ENCODE data around the gene MAB21L1. TPM values are rescaled to one million over a fixed set of nuclear protein-coding genes. Genes with fewer than 3 reads are reported as not detected.

MAB21L1 gene
- total RNA-seq, 4 donors from 2014 or later = 0.48 to 3.7 (median 0.57) TPM

- H3K27me3 ChIP-seq = peaks cover 40% of the 10 kb centered on the region
These were observed 3.2 kb upstream of the MAB21L1 start for GRCh38 chr13:35479706-35480105.

GRCh38 chr13:35479038-35479492, 2.6 kb upstream of the MAB21L1 start:
- H3K4me3 ChIP-seq = no peak overlapping the region
- no peaks in the 10 kb centered on the region for H3K9me3 ChIP-seq
- in situ Hi-C loops (cut with MboI; ENCODE audit: low pct_ligation_motif_present in 1 of 4, low pct_unique_long_range_greater_than_20kb in 1 of 4, low sequenced_read_pairs in 3 of 4) = no loop called here

More at GRCh38 chr13:35479706-35480105, 3.2 kb upstream of the MAB21L1 start:
- TF ChIP-seq CTCF (IDR thresholded peaks at IDR 0.05) = no peak
- no peak overlapping the region for H3K27ac ChIP-seq
- intact Hi-C loops (cut with DNase I; ENCODE audit: low total_unique reads) (no loop called here), in situ Hi-C loops (cut with MboI; ENCODE audit: low pct_ligation_motif_present in 1 of 4, low pct_unique_long_range_greater_than_20kb in 1 of 4, low sequenced_read_pairs in 3 of 4) (no loop called here)
- no peaks in the 10 kb centered on the region for H3K9me3 ChIP-seq
- H3K4me1 ChIP-seq = no peaks in the 10 kb centered on the region
- H3K36me3 ChIP-seq = no peaks in the 10 kb centered on the region
- DNase-seq = no peak
- H3K4me3 ChIP-seq = no peak overlapping the region
- WGBS, 2 donors (ENCODE audit: low coverage in 1 of 2) = 56 to 70% methylated on average over 1 of the region's 1 CpG

GRCh38 chr13:35478271-35479037, 2.0 kb upstream of the MAB21L1 start:
- 57 to 91% methylated on average over 11 to 51 of the region's 51 CpGs for WGBS, 2 donors (ENCODE audit: low coverage in 1 of 2)
- TF ChIP-seq EP300 (IDR thresholded peaks at IDR 0.05; ENCODE audit: low read depth) (no peak), CTCF (IDR thresholded peaks at IDR 0.05) (no peak), POLR2AphosphoS5 (IDR thresholded peaks at IDR 0.05) (no peak), POLR2A (IDR thresholded peaks at IDR 0.05) (no peak)
- in situ Hi-C loops (cut with MboI; ENCODE audit: low pct_ligation_motif_present in 1 of 4, low pct_unique_long_range_greater_than_20kb in 1 of 4, low sequenced_read_pairs in 3 of 4) = no loop called here
- no peaks in the 10 kb centered on the region for H3K9me3 ChIP-seq
- peaks cover 53% of the 10 kb centered on the region for H3K27me3 ChIP-seq
- intact Hi-C loops (cut with DNase I; ENCODE audit: low total_unique reads) = no loop called here
- no peak for DNase-seq
- no peak overlapping the region for H3K4me3 ChIP-seq
- H3K27ac ChIP-seq = no peak overlapping the region
- H3K4me1 ChIP-seq = no peaks in the 10 kb centered on the region
- no peaks in the 10 kb centered on the region for H3K36me3 ChIP-seq

More at GRCh38 chr13:35479038-35479492, 2.6 kb upstream of the MAB21L1 start:
- Histone ChIP-seq H3K36me3 (no peaks in the 10 kb centered on the region), H3K27me3 (peaks cover 47% of the 10 kb centered on the region), H3K4me1 (no peaks in the 10 kb centered on the region), H3K27ac (no peak overlapping the region)
- no peak for DNase-seq
- intact Hi-C loops (cut with DNase I; ENCODE audit: low total_unique reads) = no loop called here
- 77 to 82% methylated on average over 11 to 14 of the region's 14 CpGs for whole genome bisulfite sequencing, 2 donors (ENCODE audit: low coverage in 1 of 2)
- no peak for TF ChIP-seq EP300 (IDR thresholded peaks at IDR 0.05; ENCODE audit: low read depth)
- no peak for TF ChIP-seq CTCF (IDR thresholded peaks at IDR 0.05)
- no peak for TF ChIP-seq POLR2A (IDR thresholded peaks at IDR 0.05)
- TF ChIP-seq POLR2AphosphoS5 (IDR thresholded peaks at IDR 0.05) = no peak

GRCh38 chr13:35477386-35477946, 977 bp upstream of the MAB21L1 start:
- WGBS, 2 donors (ENCODE audit: low coverage in 1 of 2) = 63 to 78% methylated on average over 5 of the region's 5 CpGs
- no peaks in the 10 kb centered on the region for H3K9me3 ChIP-seq
- in situ Hi-C loops (cut with MboI; ENCODE audit: low pct_ligation_motif_present in 1 of 4, low pct_unique_long_range_greater_than_20kb in 1 of 4, low sequenced_read_pairs in 3 of 4) = no loop called here
- intact Hi-C loops (cut with DNase I; ENCODE audit: low total_unique reads) = no loop called here
- peaks cover 63% of the 10 kb centered on the region for H3K27me3 ChIP-seq
- no peak for DNase-seq
- no peak overlapping the region for H3K4me3 ChIP-seq
- no peaks in the 10 kb centered on the region for H3K4me1 ChIP-seq
- H3K36me3 ChIP-seq = no peaks in the 10 kb centered on the region
- no peak for TF ChIP-seq EP300 (IDR thresholded peaks at IDR 0.05; ENCODE audit: low read depth)
- TF ChIP-seq POLR2A (IDR thresholded peaks at IDR 0.05) = no peak
- TF ChIP-seq POLR2AphosphoS5 (IDR thresholded peaks at IDR 0.05) = no peak
- TF ChIP-seq CTCF (IDR thresholded peaks at IDR 0.05) = no peak
- no peak overlapping the region for H3K27ac ChIP-seq

All from transverse colon (tissue), 4 donors.